CD4-positive, alpha-beta T cell treated with Interleukin-12 subunit alpha and Interleukin-12 subunit beta, for 1 hour (primary cell): ENCODE measurements around the gene HM13.
"Not testable (repeated sequence)": the region's sequence is repeated elsewhere in the genome, so short reads cannot be mapped to it uniquely, and the experiment has no call there.

Experiments
- DNase-seq: peaks from one replicate; pipeline ENCODE4 v3.0.0-alpha.2; 2020

HM13 gene

DNA sequence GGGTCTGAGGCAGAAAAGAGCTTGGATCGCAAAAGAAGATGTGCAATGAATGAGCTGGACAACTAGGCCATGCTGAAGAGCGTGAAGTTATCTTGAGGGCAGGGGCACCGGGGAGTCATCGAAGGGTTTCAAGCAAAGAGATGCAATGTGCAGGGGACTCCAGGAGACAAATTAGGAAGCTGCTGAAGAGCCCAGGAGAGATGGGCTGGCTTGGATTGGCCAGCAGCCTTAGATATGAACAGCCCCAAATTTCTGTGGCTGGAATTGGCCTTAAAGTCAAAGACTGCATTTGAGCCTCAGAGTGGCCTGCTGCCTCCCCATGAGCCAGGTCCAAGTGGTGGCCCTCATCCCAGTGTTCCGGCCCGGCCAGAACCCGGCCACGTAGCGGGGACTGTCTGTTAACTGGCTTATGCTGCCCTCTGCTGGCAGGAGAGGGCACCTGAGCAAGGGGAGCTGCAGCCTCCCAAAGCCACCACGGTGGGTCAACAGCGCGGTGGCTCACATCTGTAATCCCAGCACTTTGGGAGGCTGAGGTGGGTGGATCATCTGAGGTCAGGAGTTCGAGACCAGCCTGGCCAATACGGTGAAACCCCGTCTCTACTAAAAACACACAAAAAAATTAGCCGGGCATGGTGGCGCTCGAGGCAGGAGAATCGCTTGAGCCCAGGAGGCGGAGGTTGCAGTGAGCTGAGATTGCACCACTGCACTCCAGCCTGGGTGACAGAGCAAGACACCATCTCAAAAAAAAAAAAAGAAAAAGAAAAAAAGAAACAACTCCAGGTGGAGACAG is 11.2 kb upstream of the HM13 start:
- DNase-seq, result peak; percentile 76

DNA sequence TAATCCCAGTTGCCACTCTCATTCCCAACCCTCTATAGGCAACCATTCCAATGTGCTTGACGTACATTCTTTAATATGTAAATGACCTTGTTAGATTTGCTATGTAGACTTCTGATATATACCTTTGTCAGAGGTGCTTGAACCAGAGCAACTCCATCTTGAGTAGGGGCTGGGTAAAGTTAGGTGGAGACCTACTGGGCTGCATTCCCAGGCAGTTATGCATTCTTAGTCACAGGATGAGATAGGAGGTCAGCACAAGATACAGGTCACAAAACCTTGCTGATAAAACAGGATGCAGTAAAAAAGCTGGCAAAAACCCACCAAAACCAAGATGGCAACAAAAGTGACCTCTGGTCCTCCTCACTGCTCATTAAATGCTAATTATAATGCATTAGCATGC is 8.3 kb upstream of the HM13 start:
- no peak for DNase-seq

DNA sequence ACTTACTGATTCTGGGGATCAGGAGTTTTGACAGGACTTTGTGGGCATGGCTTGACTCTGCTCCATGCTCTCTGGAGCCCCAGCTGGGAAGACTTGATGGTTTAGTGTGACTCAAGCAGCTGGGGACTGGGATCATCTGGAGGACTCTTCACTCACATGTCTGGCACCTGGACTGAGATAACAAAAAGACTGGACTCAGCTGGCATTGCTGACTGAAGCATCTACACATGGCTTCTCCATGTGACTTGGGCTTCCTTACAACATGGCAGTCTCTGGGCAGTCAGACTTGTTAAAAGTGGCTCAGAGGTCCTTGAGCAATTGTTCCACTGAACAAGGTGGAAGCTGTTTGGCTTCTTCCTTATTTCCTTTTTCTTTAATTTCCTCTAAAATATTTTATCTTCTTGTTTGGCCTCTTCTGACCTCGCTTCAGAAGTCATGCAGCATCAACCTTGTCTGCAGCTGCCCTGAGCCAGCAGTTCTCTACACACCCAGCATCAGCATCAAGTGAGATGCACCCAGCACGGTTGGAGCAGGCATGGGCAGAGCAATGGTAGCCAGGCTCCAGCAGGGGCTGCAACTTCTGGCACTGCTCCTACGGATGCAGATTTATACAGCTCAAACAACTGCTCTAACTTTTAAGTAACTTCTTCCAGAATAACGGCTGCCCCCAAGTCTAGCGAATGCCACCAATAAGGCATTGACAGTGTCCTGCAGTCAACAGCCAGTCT is 5.6 kb upstream of the HM13 start:
- DNase-seq, result no peak

DNA sequence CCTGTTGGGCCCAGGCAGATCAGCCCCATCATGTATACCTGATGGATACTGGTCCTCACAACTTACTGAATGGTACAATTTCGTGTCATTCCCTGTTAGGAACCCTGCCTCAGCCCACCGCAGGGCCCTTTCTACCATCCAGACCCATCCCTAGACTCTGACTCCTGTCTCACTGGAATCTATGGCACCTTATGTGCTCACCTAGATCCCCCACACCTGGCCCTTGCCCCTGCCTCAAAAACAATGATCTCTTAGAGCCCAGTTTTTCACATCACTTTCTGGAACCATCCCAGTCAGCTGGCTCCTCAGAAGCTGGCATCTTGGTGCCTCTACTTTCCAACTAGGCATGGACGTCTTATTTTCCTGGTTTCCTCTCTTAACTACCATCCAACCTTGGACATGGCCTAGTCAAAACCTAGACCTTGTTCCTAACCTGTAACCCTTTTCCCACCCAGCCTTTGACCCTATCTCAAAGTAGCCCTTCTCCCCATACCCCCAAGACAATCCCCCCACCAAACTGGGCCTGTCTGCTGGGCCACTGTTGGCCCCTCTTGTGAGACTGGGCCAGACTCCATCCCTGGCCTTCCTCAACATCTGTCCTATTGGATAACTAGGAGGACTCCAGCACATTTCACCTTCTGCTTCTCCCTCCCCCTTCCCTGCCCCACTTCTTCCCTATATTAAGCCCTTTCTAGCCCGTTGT is 981 bp downstream of the HM13 start:
- no peak for DNase-seq

DNA sequence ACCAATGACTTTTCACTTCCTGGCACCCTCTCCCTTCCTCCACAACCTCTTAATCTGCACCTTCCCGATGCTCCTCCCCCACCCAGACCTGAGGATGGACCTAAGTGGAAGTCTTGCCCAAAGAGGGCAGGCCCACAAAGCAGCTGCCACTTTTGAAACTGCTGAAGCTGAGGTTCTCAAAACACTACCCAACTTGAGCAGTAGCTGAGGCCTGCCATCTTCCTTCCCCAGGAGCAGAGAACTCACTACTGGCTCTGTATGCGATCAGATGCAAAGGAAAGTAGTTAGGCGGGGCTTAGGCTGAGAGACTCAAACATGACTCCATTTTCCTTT is 1.5 kb downstream of the HM13 start:
- peak; percentile 6 for DNase-seq

DNA sequence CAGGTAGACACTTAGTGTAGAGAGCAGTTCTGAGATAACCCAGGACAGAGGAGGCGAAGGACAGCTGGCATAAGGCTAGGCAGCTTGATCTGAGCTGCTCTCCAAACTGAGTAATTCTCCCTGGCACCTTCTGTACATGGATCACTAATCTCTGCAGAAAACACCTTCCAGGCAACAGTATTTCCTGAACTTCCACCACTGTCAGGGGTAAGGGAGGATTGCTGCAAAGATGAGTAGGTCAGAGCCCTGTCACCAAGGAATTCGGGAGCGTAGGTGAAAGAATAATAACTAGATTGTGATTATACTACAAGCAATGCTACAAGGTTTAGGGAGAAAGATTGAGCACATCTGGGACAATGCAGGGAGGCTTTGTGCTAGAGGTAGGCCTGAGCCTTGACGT is 1.9 kb downstream of the HM13 start:
- no peak for DNase-seq

DNA sequence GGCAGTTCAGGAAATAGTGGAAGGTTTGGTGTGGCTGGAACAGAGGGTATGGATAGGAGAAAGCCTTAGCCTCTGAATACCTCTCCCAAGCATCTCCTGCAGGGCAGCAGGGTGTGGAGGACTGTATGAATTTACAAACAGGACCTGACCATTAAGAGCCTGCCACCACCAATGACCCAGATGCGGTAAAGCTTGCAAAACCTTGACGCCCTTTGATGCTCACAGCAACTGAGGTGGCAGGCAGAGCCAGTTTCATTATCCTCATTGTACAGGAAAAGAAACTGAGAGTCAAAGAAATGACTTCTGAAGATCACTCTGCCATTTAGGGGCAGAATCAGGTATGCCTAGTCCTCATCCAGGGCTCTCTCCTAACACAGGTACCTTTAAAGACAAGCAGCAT is 2.4 kb downstream of the HM13 start:
- peak; percentile 4 for DNase-seq

DNA sequence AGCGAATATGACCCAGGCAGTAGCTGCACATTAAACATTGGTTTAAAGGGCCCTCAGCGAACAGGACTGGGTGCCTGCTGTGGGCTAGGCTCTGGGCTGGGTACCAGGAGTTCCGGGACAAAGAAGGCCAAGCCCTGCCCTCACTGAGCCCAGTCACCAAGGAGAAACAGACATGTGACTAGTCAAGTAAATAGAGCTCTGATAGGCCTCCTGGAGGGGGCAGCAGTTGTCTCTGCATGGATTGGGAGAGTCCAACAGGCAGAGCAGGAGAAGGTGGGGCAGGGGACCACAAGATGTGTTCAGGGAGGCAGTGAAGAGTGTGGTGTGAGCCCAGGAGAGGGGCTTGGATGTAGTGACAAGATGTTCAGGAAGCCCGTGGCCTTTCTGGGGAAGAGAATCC is 3.1 kb downstream of the HM13 start:
- DNase-seq, result no peak

DNA sequence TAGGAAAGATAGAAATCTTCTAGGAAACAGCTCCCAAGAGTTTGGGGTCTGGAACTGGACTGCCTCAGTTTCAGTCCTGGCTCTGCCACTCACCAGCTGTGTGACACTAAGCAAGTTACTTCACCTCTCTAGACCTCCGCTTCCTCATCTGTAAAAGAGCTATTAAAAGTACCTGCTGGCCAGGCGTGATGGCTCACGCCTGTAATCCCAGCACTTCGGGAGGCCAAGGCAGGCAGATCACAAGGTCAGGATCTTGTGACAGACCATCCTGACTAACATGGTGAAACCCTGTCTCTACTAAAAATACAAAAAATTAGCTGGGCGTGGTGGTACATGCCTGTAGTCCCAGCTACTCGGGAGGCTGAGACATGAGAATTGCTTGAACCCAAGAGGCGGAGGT is 7.0 kb downstream of the HM13 start:
- DNase-seq, result not testable (repeated sequence)

DNA sequence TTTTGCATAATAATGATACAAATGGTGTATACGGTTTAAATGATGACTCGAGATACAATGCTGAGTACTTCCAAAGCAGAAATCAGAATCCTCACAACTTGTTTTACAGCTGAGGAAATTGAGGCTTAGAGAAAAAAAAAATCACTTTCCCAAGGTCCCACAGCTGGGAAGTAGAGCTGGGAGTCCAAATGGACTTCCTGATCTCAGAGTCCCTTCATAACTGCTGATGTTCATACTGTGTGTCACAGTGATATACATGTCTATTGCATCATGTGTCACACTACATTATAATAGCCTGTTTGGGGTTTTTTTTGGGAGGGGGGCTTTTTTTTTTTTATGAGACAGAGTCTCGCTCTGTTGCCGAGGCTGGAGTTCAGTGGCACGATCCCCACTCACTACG is 8.5 kb downstream of the HM13 start:
- no peak for DNase-seq

DNA sequence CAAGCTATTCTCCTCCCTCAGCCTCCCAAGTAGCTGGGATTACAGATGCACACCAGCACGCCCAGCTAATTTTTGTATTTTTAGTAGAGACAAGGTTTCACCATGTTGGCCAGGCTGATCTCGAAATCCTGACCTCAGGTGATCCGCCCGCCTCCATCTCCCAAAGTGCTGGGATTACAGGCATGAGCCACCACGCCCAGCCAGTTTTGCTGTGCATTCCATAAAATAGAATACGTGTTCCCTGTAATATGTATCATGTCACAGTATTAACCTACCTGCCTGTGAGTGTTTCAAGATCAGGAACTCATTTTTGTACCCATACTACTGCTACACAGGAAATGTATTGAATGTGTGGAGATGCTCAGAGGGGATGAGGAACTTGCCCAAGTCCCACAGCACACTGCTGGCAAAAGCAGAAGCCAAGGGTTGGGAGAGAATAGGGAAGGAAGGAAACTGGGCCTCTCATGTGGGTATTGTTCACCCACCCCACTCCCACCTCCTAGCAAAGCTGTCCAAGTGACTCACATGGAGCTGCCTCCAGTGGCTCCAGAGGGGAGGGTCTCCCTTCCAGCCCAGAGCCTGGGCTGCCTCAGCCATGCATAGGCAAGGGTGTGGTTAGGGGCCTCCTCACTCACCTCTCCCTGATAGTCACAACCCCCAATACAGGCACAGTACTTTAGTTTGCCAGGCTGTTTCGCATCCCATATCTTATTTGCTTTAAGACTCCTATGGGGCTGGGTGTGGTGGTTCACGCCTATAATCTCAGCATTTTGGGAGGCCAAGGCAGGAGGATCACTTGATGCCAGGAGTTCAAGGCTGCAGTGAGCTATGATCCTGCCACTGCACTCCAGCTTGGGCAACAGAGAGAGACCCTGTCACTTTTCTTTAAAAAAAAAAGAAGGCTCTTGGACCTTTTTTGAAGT is 9.4 kb downstream of the HM13 start:
- DNase-seq, result peak; percentile 14

DNA sequence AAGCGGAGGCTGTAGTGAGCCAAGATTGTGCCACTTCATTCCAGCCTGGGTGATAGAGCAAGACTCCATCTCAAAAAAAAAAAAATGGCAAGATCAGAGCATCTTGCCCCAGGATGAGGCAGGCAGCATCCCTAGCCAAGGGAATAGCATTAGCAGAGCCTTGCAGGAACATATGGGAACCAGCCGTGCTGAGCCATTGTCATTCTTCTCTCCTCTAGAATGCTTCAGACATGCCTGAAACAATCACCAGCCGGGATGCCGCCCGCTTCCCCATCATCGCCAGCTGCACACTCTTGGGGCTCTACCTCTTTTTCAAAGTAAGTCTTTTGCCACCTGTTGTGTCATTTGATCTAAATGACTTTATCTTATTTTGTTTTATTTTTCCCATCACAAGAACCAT is 13.0 kb downstream of the HM13 start:
- DNase-seq, result no peak

DNA sequence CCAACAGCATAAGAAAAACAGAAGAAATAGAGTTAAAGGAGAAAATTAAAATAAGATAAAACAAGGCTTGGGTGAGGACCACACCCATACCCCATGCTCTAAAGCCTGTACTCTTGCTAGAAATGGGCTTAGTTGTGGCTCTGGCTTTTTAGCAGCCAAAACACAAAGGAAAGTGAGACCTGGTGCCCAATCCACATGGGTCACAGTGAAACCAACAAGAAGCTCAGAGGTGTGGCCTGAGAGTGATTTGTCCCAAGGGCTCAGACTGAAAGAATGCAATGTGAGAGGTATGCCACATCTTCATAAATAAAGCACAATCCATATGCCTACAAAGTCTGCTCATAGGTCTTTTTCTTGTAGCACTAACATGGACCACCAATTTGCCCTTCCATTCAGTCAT is 21.1 kb downstream of the HM13 start:
- DNase-seq, result no peak

DNA sequence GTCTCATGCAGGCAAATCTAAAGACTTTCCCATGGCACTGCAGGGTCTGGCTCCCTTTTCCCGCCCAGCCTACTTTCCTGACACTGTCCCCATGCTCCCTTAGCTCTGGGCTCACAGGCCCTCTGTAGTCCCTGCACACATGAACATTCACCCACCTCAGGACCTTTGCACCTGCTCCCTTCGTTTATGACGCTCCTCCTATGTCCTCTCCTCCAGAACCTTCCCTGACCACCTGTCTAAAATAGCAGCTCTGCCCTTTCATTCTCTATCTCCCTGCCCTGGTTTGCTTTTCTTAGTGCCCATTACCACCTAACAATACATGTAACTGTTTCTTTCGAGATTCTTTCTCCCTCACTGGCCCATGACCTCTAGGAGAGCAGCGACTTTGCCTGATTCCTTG is 22.3 kb downstream of the HM13 start:
- no peak for DNase-seq

DNA sequence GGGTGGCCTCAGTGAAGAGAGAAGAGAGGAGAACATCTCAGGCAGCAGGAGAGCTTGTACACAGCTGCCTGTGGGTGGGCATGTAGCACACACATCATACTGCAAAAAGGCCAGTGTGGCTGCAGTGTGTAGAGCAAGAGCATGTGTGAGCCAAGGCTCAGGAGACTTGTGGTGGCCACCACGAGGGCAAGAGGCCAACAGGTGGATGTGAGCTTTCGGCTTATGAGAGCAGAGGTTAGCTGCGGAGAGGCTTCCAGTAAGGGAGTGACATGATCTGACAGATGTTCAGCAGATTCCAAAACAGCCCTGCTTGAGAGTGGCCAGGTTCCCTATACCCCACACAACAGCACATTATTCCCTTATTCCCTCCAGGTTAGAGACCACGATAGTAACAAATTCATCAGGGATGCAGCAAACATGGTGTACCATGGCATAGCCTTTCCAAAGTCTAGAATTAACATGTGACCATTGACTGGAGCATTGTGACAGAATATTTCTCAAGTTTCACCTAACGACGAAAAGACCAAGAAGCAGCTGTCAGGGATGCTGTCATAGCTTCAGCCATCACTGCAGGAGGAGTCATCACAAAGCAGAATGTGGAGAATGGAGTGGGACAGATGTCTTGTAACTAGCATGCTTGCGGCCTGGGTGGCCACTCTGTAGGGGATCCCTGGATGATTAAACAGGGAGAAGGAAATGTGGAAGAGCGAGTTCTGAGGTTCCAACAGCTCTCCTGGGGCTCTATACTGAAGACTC is 23.1 kb downstream of the HM13 start:
- no peak for DNase-seq

DNA sequence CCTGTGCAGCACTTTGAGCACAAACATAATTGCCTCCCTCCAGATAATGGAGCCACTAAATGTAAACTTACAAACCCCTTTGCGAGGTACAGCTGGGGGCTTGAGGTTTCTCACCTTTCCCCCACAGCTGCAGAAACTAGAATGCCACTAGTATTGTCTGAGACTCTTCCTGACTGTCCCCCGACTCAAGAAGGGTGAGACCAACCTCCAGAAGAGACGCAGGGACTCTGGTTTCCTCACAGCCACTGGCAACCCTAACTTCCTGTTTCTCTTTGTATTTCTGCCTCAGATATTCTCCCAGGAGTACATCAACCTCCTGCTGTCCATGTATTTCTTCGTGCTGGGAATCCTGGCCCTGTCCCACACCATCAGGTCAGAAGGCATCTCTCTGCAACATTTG is 23.6 kb downstream of the HM13 start:
- DNase-seq, result no peak

DNA sequence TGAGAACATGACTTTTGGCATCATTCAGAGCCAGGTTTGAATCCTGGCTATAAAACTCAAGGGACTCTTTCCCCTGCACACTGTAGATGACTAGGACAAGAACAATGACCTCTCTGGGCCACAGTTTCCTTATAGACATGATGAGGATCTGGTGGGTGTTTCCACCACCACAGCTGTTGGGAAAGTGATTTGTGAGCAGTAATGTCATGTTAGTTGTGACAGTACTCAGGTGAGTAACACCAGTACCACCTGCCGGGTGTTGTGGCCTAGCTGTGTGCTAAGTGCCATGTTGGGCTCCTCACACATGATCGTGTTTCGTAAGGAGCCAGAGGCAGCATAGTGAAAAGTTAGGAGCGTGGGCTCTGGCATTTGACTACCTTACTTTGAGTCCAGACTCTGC is 24.1 kb downstream of the HM13 start:
- DNase-seq, result no peak

DNA sequence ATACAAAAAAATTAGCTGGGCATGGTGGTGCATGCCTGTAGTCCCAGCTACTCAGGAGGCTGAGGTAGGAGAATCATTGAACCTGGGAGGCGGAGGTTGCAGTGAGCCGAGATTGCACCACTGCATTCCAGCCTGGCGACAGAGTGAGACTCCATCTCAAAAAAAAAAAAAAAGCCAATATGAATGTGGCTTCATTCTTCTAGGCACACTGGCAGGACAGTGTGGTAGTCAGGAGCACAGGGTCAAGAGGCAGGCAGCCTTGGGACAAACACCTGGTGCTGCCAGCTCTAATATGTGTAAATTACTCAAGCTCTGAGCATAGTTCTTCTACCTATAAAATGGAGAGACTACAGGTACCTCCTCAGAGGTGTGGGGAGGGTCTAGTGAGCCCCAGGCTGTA is 25.4 kb downstream of the HM13 start:
- DNase-seq, result not testable (repeated sequence)

DNA sequence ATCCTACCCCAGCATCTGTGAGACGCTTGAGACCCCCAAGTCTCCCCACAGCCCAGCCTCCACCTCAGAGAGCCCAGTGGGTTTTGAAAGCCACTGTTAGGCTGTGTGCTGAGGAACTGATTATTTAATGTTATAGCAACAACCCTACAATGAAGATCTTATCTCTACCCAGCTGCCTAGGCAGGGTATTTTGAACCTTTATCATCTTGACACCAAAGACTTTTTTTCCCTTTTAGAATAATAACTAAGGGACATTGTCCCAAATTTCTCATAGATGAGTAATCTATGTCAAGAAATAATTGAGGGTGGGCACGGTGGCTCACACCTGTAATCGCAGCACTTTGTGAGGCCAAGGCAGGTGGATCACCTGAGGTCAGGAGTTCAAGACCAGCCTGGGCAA is 26.2 kb downstream of the HM13 start:
- DNase-seq, result no peak

DNA sequence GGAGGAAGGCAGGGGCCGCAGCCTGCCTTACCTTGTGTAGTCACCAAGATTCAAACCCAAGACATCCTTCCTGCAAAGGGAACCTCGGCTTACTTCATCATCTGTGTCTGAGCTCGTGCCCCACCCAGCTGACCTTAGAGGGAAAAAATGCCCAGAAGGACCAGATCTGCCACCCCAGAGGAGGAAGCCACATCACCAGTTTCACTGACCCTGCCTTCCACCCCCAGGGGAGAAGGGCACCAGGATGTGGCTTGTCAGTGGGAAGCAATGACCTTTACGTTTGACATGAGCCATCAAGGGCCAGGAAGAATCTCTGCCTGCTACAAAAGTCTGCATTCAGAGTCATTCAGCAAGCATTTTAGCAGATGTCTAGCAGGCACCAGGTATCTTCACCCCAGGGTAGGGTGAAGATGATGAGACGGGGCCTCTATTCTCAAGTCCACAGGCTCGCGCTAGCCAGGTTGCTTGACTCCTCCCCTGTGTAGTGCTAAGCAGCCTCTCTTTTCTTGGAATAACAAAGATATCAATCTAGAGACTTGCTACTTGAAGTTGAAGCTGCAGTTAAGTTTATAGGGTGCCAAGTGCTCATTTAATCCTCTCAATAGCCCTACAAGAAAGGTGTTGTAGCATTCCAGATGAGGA is 28.1 kb downstream of the HM13 start:
- no peak for DNase-seq

DNA sequence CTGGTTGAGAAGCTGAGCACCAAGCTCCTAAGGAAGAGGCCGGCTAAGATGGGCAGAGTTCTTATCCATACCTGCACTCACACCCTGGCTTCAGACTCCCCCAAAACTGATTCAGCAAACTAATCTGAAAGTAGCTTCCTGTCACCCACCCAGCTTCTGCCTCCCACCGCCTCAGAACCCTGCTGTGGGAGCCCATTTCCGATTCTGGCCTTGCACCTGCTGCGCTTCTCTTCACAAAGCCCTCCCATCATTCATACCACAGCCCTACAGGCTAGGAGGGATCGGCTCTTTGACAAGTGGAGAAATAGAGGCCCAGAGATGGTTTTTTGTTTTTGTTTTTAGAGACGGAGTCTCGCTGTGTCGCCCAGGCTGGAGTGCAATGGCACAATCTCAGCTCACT is 28.7 kb downstream of the HM13 start:
- no peak for DNase-seq
